ENCODE measurements around the gene GARS1. TPM values are rescaled to one million over a fixed set of nuclear protein-coding genes. Genes with fewer than 3 reads are reported as not detected.

Gene GARS1
- total RNA-seq, 4 donors from 2014 or later: 33.5 to 71.2 (median 58.1) TPM

GRCh38 chr7:30654296-30655090 is 59.8 kb downstream of the GARS1 start:
- no peaks in the 10 kb centered on the region for H3K27me3 ChIP-seq
- no peak overlapping the region for H3K4me3 ChIP-seq
- intact Hi-C loops (cut with DNase I; ENCODE audit: low total_unique reads): no loop called here
- no peaks in the 10 kb centered on the region for H3K9me3 ChIP-seq
- H3K36me3 ChIP-seq: no peaks in the 10 kb centered on the region
- no peak for DNase-seq
- H3K4me1 ChIP-seq: no peaks in the 10 kb centered on the region
- no peak for TF ChIP-seq POLR2A (IDR thresholded peaks at IDR 0.05)
- TF ChIP-seq, protein P1, sequence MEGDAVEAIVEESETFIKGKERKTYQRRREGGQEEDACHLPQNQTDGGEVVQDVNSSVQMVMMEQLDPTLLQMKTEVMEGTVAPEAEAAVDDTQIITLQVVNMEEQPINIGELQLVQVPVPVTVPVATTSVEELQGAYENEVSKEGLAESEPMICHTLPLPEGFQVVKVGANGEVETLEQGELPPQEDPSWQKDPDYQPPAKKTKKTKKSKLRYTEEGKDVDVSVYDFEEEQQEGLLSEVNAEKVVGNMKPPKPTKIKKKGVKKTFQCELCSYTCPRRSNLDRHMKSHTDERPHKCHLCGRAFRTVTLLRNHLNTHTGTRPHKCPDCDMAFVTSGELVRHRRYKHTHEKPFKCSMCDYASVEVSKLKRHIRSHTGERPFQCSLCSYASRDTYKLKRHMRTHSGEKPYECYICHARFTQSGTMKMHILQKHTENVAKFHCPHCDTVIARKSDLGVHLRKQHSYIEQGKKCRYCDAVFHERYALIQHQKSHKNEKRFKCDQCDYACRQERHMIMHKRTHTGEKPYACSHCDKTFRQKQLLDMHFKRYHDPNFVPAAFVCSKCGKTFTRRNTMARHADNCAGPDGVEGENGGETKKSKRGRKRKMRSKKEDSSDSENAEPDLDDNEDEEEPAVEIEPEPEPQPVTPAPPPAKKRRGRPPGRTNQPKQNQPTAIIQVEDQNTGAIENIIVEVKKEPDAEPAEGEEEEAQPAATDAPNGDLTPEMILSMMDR (IDR thresholded peaks at IDR 0.05): no peak
- no peak overlapping the region for H3K27ac ChIP-seq

DNA sequence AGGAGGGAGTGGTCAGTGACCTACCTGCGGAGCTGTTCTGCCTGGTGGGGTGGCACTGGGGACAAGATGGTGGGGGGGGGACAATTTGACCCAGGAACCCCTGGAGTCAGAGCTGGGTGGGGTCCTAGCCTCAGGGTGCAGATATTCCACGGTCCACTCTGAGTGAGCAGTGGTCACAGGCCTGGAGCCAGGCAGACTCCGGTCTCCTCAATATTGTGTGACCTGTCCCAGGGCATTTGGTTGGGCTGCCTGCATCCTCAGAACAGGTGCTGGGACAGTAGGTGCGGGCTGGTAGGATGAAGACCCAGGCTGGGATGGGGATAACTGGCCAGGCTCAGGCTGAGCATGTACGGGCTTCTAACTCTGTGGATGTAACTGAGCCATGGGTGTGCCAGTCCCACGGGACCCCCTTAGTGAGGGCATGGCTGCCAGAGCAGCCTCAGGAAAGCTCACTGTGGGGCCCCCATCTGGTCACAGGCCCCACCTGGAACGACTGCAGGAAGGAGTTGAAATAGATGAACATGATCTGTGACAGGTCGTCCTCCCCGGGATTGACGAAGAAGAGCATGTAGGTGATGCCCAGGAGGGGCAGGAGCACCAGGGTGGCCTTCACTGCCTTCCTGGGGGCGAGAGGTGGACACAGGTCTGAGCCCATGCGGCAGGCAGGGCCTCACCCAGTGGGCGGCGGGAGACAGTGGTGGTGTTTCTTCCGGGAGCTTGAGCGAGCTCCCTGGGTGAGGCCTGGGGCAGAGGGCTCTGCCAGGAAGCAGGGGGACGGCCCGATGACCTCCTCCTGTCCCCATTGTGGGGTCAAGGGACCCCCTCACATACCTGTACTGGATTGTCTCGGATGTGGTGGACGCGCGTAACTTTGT is 60.7 kb downstream of the GARS1 start:
- Histone ChIP-seq H3K4me1 (no peaks in the 10 kb centered on the region), H3K9me3 (no peaks in the 10 kb centered on the region), H3K27me3 (no peaks in the 10 kb centered on the region), H3K36me3 (no peaks in the 10 kb centered on the region), H3K4me3 (no peak overlapping the region), H3K27ac (no peak overlapping the region)
- DNase-seq: no peak
- TF ChIP-seq POLR2A (IDR thresholded peaks at IDR 0.05): no peak
- TF ChIP-seq, protein P1 (IDR thresholded peaks at IDR 0.05): no peak
- intact Hi-C loops (cut with DNase I; ENCODE audit: low total_unique reads): no loop called here

DNA sequence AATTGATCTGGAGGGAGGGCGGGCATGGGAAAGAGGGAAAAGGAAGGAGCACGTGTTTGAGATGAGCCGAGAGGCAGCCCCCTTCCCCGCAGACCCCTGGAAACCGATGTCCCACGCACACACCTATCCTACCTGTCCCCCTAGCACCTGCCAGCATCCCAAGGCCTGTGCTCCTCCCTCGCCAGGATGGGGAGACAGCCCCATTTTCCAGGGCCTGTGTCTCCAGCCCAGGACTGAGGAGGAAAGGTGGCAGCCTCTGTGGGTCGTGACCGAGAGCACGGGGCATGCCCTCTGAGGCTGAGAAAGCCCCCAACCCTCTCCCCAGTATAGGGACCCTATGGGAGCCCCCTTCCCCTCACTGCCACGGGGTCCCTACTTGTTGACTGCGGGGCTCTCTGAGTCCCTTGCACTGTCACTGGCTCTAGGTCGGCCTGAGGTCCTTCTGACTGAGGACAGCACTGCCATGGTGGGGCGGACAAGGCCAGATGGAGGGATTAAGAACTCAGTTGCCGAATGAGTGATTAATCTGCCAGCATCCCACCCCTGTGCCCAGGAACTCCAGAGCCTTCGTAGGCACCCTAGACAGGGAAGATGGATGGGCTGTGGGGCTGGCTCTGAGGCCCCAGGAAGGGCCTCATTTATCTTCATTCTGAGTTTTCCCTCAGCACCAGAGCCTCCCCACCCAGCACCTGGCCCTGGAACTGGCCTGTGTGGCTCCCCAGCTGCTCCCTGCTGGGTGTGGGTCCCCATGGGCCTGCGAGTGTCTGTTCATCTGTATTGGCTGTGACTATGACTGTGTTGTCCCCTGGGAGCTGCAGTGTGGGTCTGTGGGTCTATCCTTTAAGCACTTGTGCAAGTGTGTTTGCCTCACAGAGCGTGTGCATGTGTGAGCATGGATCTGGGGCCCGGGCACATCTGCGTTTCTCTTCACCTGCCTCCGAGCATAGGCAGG is 61.6 kb downstream of the GARS1 start:
- Histone ChIP-seq H3K27me3 (no peaks in the 10 kb centered on the region), H3K27ac (no peak overlapping the region), H3K9me3 (no peaks in the 10 kb centered on the region), H3K4me1 (no peaks in the 10 kb centered on the region), H3K36me3 (no peaks in the 10 kb centered on the region), H3K4me3 (no peak overlapping the region)
- TF ChIP-seq, protein P1 (IDR thresholded peaks at IDR 0.05): no peak
- TF ChIP-seq POLR2A (IDR thresholded peaks at IDR 0.05): no peak
- no peak for DNase-seq
- intact Hi-C loops (cut with DNase I; ENCODE audit: low total_unique reads): no loop called here

- H3K36me3 ChIP-seq: no peaks in the 10 kb centered on the region
- intact Hi-C loops (cut with DNase I; ENCODE audit: low total_unique reads): no loop called here
- TF ChIP-seq, protein P1 (IDR thresholded peaks at IDR 0.05): no peak
- no peak for TF ChIP-seq POLR2A (IDR thresholded peaks at IDR 0.05)
- no peaks in the 10 kb centered on the region for H3K4me1 ChIP-seq
- no peaks in the 10 kb centered on the region for H3K9me3 ChIP-seq
- H3K27ac ChIP-seq: no peak overlapping the region
- H3K4me3 ChIP-seq: no peak overlapping the region
- no peaks in the 10 kb centered on the region for H3K27me3 ChIP-seq
- no peak for DNase-seq
Measured at GRCh38 chr7:30657131-30657530, 62.5 kb downstream of the GARS1 start.
